Measurements from ENCODE around the gene SLC9A4.

Gene SLC9A4

GRCh38 chr2:102582845-102583244, 109.8 kb downstream of the SLC9A4 start:
- no peak for DNase-seq (ENCODE audit: low spot score)
- no peak for TF ChIP-seq CTCF (conservative IDR thresholded peaks at IDR 0.05; ENCODE audit: low read depth)
- ChIA-PET CTCF (no interaction called here), POLR2A (ENCODE audit: low non-redundant PET) (no interaction called here)
- H3K27ac ChIP-seq, result no peak overlapping the region
